HG03469 (cell line): ENCODE results near the gene NRM.
"Not testable (repeated sequence)": the region's sequence is repeated elsewhere in the genome, so short reads cannot be mapped to it uniquely, and the experiment has no call there.

Source experiments
- ATAC-seq: cut with Tn5 transposase; IDR thresholded peaks from one replicate; pipeline ENCODE4 v1.9.1; 2021; ENCODE audit warnings: mild to moderate bottlenecking, moderate library complexity, moderate number of reproducible peaks; ENCODE audit not compliant: unreplicated experiment

Gene NRM

DNA sequence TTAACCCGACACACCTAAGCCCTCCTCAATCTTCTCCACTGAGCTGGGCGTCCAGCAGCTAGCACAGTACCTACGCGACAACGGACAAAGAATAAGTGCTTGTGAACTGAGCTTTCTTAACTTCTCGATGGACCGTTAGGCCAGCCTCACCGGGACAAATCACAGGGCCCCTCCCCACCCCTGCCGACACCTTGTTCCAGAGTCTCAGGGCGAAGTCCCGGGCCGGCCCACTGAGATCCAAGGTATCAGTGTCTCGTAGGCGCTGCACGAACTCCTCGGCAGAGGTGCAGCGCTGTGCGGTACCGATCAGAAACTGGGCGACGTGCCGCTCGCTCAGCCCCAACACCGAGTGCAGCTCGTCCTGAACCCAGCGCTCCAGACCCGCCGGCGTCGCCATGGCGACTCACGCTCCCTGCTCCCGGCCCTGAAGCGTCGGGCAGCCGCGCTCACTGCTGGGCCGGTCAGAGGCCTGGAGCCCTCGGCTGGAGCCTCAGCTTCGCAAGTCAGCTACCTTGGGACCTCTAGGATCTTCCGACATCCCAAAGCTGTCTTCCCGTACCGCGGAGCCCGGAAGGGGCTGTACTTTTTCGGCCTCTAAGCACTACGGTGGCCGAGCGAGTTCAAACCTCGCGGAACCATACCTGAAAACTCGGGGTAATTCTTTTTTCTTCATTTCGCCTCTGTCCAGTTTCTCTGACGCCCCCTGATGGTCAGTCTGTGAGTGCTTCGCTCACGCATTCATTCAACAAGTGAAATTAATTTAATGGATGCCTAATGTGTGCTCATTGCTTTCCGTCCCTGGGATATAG, 18.1 kb downstream of the NRM start, which contains the start of gene DHX16:
DHX16 (minus strand) TSS at position 562 of the 809 bp plus-strand sequence; CDS start at position 397, 165 bp downstream.
- no peak for ATAC-seq

DNA sequence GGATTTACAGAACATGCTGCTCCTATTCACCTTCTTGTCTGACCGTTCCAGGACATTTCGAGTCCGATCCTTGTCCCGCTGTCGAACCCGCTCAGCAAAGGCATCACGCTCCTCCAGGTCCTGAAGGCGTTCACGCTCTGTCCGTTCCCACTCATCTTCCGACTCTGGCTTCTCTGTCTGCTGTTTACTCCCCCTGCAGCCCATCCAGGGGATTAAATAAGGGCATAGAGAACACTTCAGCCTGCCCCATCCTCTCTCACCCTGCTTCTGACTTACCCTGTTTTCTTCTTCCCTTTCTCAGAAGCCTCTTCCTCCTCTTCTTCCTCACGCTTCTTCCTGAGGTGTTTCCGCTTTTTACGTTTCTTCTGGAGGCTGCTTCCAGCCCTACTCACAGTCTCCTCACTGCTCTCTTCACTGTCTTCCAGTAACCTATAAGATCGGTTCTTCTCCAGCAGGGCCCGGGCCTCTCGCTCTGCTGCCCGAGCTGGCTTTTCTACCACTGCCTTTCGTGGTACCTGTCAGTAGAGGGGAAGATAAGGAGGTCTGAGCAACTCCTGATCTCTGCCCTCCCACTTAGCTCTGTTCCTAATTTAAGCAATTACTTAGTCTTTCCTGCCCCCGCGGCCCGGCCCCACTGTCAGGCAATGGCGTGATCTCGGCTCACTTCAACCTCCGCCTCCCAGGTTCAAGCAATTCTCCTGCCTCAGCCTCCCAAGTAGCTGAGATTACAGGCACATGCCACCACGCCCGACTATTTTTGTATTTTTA, 19.8 kb downstream of the NRM start:
- no peak for ATAC-seq

GRCh38 chr6:30666300-30666699, 24.5 kb downstream of the NRM start:
- not testable (repeated sequence) for ATAC-seq

DNA sequence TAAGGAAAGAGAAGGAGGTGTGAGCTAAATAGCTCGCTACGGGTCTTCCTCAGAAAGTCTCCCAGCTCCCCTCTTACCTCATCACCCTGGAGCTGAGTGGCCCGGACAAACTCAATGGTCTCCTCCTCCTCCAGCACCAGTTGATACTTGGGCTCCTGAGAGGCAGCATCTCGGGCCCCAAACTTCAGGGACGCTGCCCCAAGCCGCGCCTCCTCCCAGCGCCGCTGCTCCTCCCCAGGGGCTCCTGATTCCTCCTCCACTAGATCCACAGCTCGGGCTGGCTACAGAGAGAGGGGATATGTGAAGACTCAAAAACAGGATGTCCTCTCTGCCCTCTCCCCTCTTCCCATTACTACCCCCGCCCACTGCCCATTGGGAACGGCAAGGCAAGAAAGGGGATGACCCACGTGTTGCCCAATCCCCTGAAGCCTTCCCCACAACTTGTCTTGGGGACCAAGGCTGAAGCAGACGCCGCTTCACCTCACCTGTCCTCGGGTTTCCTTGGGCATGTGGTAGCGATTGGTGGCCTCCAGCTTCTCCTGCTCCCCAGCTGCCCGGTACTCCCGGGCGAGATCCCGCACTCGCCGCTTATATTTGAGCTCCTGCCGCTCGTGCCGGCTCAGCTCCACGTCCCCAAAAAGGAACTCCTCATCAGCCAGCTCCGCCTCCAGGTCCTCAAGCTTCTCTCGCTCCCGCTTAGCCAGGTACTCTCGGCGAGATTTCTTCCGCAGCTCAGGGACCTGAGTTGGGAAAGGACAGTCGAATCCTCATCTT, 25.6 kb downstream of the NRM start:
- ATAC-seq = no peak

GRCh38 chr6:30657922-30658321, 32.9 kb downstream of the NRM start:
- ATAC-seq = not testable (repeated sequence)

DNA sequence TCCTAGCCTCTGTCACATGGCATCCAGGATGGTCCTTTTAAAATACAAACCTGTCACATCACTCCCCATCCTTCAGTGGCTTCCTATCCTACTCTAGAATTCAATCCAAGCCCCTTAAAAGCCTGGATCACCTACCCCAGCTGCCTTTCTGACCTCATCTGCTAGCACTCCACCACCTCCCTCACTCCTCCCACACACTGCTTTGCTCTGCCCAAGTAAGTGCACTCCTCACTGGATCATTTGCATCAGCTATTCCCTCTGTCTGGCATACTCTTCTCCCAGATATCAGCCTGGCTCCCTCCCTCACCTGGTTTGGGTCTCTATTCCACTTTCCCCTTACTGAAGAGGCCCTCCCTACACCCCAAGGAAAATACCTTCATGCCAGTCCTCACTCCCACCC, 33.3 kb downstream of the NRM start:
- no peak for ATAC-seq

DNA sequence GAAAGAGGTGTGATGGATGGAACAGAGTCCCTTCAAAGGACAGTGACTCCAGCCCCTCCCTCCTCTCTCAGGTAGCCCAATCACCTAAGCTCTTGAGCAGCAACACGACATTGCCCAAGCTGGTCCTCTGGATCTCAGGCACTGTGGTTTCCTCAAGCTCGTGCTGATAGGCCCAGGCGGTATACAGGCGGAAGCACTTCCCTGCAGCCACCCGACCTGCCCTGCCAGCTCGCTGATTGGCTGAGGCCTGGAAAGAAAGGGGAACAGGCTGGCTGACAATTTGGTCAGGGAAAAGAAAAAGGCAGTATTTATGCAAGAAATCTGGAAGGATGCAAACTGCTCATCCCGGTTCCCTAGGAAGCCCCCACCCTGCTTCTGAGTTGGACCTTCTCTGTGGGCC, 34.3 kb downstream of the NRM start:
- ATAC-seq = no peak

DNA sequence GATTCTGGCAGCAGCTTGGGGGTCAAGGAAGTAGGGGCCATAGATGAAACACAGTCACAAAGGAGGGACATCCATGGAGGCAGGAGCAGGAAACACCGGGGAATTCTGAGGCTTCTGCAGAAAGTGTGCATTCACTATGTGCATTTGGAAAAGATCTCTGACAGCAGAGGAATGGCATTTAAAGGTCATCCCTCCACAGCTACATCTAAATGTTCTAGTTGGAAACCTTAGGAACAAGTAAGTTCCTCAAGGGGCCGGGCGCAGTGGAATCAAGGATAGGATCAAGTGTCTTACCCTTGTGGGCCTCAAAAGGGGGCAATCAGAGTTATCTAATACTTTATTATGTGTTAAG, 35.1 kb downstream of the NRM start:
- no peak for ATAC-seq

DNA sequence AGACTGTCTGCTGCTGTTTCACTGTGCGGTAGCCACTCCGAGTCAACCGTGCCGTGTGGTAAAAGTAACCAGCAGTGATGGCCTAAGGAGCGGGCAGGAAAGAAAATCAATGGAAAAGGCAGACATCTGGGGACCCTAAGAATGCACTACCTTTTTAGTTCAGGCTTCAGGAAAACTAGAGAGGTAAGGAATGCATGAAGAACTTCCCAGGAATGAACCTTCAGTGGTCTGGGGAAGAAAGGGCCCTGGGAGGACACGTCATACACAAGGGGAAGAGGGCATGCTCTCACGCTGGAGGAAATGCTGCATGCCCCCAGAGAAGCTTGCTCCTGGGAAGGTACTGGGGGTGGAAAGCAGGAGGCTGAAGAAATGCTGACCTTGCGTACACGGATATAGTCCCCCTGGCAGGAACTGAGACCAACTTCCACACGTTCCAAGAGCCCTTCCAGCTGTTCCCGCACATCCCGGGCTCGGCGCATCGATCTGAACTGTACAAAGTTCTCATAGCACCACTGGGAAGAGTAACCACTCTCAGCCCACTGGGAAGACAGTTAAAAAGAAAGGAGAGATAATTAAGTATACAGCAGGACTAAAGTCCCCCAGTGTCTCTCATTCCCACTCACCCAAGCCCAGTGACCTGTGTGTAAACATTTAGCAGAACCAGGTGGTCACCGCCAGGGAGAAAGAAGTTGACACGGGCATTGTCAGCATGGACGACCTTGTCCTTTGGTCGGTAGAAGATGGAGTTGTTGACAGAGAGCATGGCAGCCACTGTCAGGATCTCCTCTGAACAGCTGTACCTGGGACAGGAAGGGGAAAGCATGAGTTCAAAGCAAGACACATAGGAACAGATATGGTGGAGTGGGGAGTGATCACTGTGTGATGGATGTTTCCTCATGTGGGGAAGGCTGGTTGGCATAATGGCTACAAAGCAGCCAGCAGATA, 35.7 kb downstream of the NRM start:
- no peak for ATAC-seq

DNA sequence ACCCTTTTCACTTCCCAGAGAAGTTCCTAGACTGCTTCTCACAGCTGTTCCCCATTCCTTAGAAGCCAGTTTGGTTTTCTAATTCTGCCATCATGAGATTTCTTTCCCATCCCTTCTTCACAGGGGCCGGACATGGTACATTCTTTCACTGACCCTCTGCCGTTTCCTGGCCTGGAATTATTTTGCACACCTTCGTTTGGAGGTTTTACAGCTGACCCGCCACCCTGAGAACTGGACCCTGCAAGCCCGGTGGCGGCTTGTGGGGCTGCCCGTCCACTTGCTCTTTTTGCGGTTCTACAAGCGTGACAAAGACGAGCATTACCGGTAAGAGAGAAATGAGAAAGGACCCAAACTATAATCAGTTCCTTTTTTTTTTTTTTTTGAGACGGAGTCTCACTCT, 39.6 kb downstream of the NRM start:
- no peak for ATAC-seq

DNA sequence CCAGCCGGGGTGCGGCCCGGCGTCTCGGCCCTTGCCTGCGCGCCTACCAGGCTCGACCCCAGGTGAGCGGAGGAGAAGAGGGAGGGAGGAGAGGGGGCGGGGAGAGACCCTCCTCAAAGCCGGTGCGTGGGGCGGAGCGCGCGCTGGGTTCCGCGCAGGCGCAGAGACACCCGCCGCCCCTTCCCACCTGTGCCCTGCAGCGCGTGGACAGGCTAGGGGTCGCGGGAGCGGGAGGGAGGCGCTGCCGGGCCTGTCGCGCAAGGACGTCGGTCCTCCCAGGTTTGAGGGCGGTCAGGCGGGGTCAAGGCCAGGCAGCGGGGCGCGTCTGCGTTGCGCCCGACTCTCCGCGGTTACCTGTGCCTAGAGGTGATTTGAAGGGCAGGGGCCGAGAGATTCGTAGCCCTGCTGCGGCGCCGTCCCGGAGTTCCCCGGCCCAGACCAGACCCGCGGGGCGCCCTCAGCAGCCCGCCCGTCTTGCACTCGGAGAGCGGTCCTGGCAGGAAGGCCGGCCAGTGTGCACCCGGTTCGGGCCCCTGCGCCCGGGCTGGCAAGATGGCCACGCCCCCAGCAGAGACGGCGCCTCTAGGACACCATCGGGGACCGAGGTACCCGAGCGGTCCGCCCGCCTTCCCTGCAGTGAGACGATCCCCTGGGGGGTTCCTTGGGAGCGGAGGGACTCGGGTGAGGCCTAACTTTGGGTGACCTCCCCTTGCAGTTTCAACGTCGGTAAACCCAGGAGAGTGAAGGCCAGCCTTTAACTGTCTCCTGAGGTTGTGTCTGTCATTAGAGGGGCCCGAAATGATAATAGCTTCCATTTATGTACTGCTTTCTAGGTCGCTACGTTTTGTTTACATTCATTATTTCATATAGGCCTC, 43.3 kb downstream of the NRM start:
- ATAC-seq = peak; percentile 50

DNA sequence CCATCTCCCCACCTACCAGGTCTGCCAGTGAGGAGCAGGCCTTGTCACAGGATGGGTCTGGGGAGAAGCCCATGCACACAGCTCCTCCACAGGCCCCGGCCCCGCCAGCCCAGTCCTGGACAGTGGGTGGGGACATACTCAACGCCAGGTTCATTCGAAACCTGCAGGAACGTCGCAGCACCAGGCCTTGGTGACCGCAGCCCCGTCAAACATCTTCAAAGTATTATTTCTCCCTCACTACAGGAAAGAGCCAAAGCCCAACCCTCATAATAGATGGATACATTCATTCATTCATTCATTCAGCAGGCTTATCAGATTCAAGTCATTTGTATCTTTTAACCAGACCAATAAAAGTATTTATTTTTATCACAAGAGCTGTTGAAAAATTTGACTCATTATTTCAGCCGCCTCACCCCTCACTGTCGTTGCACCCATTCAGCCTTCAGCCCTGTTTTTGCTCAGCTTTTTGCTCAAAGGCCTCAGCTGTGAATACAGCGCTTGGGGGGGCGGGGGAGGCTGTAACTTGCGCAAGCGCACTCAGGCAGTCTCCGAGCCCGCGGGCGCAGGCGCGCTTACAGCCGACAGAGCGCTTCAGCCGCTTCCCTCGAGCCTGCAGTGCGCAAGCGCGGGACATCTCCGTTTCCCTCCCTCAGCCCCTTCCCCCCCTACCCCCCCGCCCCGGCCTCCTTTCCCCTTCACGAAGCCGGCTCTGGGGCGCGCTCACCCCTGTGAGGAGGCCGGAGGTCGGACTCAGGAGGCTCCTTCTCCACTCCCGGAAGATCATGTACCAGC, 44.1 kb downstream of the NRM start, which contains the start of gene C6orf136:
C6orf136 (plus strand) TSS at position 684 of the 792 bp plus-strand sequence; CDS start at position 783, 99 bp downstream.
- ATAC-seq = peak; percentile 20

DNA sequence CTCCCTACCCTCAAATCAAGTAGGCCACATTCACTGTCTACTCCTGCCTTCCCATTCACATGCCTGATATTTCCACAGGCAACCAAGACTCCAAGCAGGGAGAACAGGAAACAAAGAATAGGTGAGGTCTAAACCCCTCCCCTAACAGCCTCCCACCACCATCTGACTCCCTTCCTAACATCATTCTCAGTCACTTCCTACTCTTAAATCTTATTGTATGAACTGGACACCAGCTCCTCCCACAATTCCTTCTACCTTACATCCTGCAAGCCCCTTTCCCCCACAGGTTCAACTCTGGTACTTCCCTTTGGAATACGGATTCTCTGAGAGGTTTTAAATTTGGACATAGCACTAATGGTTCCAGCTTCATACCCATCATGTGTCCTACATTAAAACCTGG, 44.8 kb downstream of the NRM start:
- ATAC-seq = no peak

- ATAC-seq = no peak
Measured at GRCh38 chr6:30644769-30645168, 46.0 kb downstream of the NRM start.

DNA sequence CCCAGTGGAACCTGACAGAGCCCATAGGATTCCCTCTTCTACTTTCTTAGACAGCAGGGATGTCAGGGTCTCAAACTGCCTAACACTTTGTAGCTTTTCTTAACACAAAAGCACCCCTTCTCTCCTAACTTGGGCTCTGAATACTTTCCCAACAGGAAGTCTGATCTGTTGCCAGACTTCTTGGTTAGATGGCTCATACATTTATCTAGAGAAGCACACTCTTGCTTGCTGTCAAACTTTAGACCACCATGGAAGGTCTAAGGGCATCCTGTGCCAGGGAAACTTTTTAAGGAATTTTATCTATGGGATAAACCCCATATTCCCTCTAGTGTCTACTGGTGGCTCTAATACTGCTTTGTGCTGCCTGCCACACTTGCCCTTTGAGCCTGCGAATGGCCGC, 47.1 kb downstream of the NRM start:
- no peak for ATAC-seq

GRCh38 chr6:30641048-30641447, 49.7 kb downstream of the NRM start:
- no peak for ATAC-seq

DNA sequence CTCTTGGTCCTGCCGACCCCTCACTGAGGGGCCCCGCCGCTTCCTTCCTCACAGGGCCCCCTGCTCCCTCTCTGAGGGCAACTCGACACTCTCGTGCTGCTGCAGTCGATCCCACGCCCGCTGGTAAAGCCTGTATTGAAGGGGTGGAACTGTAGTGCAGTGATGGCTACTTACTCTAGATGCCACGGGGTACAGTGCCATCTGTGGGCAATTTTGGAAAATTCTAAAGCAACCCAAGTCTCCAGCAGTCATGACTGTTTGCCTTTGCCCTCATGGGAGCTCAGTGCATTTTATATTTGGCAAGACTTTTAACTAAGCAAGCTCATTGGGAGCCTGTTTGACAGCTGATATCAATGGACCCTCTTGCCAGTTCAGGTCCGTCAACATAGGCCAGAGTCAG, 50.3 kb downstream of the NRM start:
- no peak for ATAC-seq
